Retinal pigment epithelial cell (primary cell): ENCODE results near the gene LCA5.

Experiments used
- DNase-seq: peaks from one replicate; pipeline ENCODE4 v3.0.0-alpha.2; 2010; ENCODE audit warnings: low read depth
- H3K4me3 ChIP-seq: 2 replicates; pipeline ENCODE4 v1.5.1; 2011; ENCODE audit warnings: mild to moderate bottlenecking, low read length, control low read depth, moderate library complexity
- CTCF ChIP-seq: conservative IDR thresholded peaks from 2 replicates; pipeline ENCODE4 v1.5.1; 2011; ENCODE audit warnings: low read depth, low read length, control low read depth, inconsistent platforms

LCA5 gene

DNA sequence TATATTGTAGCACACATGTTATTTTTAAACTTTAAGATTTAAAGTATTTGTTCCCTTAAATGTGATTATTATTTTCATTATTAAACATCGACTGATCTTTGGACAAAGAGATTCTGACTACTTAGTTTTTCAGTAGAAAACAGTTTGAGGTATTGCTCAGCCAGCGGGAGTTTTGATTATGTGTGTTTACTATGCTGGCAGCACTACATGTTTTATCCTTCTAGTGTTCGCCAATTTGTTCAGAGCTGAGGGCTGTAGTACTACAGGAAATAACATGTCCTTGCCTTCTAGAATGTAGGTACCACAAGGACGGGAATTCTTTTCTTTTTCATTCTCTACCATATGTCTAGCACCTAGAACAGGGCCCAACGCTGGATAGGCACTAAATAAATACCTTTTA, 11.1 kb upstream of the LCA5 start:
- TF ChIP-seq CTCF = no peak

GRCh38 chr6:79546186-79546585, 9.0 kb upstream of the LCA5 start:
- DNase-seq = peak; percentile 75
- H3K4me3 ChIP-seq = no peak overlapping the region
- TF ChIP-seq CTCF = no peak

More for the DNA sequence above, 11.1 kb upstream of the LCA5 start:
- H3K4me3 ChIP-seq = no peak overlapping the region
- DNase-seq = no peak

DNA sequence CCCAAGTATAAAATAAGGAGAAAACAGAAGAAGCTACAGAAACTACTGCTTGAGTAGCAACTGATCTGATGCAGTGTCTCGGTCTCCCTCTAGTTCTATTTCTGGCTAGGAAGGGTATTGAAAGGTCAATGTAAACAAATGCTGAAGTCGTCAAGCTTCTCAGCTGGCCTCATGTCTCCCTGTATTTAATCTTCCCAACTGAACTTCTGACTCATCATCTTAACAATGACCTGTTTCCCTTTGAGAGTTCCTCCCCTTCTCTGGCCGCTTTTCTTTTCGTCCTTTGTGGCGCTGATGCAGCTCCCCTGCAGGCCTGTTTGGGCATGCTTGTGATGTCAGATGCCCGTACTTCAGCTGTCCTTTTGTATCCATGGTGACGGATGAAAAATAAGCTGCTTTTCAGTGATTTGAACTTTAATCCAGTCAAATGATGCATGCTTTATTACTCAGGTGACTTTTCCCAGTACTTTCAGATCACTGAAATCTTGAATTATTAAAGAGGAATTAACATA, 7.8 kb upstream of the LCA5 start:
- peak; percentile 63 for TF ChIP-seq CTCF
- no peak overlapping the region for H3K4me3 ChIP-seq
- DNase-seq = peak; percentile 100

DNA sequence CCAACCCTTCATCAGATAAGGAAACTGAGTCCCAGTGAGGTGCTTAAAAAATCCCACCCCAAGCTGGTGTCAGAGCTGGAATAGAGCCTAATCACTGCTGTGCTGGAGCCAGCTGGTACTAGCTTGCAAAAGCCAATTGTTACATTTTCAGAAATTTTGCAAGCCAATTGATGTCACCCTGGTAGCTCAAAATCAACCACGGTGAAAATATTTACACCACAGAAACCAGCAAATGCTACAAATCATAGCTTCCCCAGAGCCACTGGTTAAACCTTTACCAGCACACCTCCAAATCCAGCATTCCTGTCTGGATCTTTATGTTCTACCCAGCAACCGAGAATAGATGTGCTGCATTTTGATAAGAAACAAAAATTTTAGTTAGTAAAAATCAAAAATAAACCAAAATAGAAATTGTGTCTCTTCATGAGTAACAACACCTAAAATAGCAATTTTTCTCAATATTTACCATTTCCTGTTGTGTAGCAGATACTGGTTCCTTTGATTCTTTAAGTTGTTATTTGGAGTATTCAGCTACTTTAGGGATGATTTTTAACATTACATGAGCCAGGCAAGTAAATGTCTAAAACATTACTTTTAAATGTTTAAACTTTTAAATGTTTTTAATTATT, 7.2 kb upstream of the LCA5 start:
- DNase-seq = peak; percentile 96
- H3K4me3 ChIP-seq = peak overlapping the region; percentile 32
- no peak for TF ChIP-seq CTCF

GRCh38 chr6:79543886-79544285, 6.7 kb upstream of the LCA5 start:
- no peak for DNase-seq
- no peak for TF ChIP-seq CTCF
- no peak overlapping the region for H3K4me3 ChIP-seq

DNA sequence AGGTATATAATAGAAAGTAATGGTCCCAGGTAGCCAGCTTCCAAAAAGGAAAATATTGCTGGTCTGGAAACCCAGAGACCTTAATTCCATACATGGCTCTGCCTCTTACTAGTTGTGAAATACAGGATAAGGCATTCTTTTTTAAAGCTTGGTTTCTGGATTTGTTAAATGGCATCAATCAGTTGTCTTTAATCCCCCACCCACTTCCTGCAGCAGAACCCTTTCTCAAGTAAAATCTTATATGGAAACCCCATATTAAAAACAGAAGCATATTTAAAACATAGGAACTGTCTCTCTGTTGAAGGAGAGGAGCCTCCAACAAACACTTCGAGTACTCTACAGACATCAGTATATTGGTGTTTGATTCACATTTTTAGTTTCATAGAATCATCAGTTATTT, 6.2 kb upstream of the LCA5 start:
- peak; percentile 33 for DNase-seq
- no peak overlapping the region for H3K4me3 ChIP-seq
- no peak for TF ChIP-seq CTCF

DNA sequence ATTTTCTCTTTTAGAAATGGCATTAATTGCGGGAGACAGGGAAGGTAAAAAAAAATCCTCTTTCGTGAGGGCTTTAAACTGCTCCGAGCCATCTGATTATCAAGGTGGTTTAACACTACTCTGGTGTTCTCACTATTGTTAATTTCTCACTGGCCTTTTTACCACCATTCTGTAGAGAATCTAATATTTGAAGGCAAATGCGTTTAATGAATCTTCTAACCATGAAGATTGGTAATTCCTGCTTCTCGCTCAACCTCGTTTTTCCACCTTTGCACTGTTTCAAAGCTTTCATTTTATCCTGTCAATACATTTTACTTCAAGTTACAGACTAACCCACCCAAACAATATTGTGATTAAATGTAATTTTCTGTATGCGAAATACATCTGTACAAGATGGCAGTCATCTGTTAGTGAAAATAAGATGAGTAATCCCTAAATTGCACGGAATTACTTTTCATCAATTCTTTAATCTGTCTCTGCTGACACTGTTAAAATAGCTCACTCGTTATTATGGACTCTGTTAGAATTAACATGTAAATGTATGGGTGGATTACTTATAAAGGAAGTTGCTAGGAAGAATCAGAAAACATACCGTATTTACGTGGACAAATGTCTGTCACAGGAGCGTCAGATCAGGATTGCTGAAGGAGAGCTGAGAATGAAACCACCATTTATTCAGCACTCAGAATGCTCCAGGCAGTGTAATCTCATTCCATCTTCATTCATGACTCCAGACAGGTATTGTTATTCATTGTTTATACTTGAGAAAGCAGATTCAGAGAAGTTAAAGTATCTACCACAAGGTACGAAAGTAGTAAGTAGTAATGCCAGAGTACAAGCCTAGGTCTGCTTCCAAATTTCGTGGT, 1.1 kb upstream of the LCA5 start:
- TF ChIP-seq CTCF = no peak
- H3K4me3 ChIP-seq = peak overlapping the region; percentile 74
- no peak for DNase-seq
